ENCODE measurements around the gene APC2.
A peak's percentile ranks its signal among the peaks of the same experiment; 100 is the strongest.

DNA sequence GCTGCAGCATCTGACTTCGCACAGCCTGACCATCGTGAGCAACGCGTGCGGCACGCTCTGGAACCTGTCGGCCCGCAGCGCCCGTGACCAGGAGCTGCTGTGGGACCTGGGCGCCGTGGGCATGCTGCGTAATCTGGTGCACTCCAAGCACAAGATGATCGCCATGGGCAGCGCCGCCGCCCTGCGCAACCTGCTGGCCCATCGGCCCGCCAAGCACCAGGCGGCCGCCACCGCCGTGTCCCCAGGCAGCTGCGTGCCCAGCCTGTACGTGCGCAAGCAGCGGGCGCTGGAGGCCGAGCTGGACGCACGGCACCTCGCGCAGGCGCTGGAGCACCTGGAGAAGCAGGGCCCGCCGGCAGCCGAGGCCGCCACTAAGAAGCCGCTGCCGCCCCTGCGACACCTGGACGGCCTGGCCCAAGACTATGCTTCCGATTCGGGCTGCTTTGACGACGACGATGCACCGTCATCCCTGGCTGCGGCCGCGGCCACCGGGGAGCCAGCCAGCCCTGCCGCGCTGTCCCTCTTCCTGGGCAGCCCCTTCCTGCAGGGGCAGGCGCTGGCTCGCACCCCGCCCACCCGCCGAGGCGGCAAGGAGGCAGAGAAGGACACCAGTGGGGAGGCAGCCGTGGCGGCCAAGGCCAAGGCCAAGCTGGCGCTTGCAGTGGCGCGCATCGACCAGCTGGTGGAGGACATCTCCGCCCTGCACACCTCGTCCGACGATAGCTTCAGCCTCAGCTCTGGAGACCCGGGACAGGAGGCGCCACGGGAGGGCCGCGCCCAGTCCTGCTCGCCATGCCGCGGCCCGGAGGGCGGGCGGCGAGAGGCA is 15.5 kb downstream of the APC2 start:
- TF ChIP-seq EGR1 (IDR thresholded peaks at IDR 0.05; ENCODE audit: low read depth in 2 of 2) (no peak), RAD21 (IDR thresholded peaks at IDR 0.05) (peak in 1 of 2 donors; percentile 62)
- TF ChIP-seq, protein P1, sequence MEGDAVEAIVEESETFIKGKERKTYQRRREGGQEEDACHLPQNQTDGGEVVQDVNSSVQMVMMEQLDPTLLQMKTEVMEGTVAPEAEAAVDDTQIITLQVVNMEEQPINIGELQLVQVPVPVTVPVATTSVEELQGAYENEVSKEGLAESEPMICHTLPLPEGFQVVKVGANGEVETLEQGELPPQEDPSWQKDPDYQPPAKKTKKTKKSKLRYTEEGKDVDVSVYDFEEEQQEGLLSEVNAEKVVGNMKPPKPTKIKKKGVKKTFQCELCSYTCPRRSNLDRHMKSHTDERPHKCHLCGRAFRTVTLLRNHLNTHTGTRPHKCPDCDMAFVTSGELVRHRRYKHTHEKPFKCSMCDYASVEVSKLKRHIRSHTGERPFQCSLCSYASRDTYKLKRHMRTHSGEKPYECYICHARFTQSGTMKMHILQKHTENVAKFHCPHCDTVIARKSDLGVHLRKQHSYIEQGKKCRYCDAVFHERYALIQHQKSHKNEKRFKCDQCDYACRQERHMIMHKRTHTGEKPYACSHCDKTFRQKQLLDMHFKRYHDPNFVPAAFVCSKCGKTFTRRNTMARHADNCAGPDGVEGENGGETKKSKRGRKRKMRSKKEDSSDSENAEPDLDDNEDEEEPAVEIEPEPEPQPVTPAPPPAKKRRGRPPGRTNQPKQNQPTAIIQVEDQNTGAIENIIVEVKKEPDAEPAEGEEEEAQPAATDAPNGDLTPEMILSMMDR (IDR thresholded peaks at IDR 0.05; ENCODE audit: low read depth, low read length, missing input control), result peak; percentile 49
